H1 (cell line): ENCODE measurements around the gene MIB1. TPM values are rescaled to one million over a fixed set of nuclear protein-coding genes. Genes with fewer than 3 reads are reported as not detected.

Experiments used
- CTCF ChIA-PET: fragments of 300-600 bp; sonication (Branson Sonifier 250); formaldehyde crosslinking; loops from one replicate; lab custom pipeline; 2021; ENCODE audit not compliant: partially characterized antibody; lab: Charles Lee
- POLR2A ChIA-PET: fragments of 300-600 bp; sonication (Branson Sonifier 250); formaldehyde crosslinking; loops from one replicate; lab custom pipeline; 2021; ENCODE audit warnings: inconsistent platforms; ENCODE audit not compliant: partially characterized antibody; lab: Charles Lee
- DNase-seq, 2 experiments: peaks; one replicate each; pipeline versions ENCODE4 v3.0.0 to v3.0.0-alpha.2; 2010 to 2022; ENCODE audit warnings: low spot score in 2 of 2, low read depth in 1 of 2, mixed read lengths in 1 of 2
- FAIRE-seq: peaks from 2 replicates; lab custom pipeline; 2011; peaks lifted over from hg19 to GRCh38; lab: Jason Lieb, UNC
- H2AFZ ChIP-seq: 2 replicates; pipeline ENCODE4 v1.8.1; 2012; ENCODE audit warnings: low read length, inconsistent platforms
- H2AK5ac ChIP-seq: 2 replicates; pipeline ENCODE4 v1.6.1; 2013; ENCODE audit warnings: low read depth, low read length
- H2BK120ac ChIP-seq: replicated peaks from 2 replicates; pipeline ENCODE3; 2013; ENCODE audit warnings: low read depth, low read length, inconsistent platforms
- H2BK12ac ChIP-seq: 2 replicates; pipeline ENCODE4 v1.6.1; 2013; ENCODE audit warnings: low read depth, low read length
- H2BK15ac ChIP-seq: 2 replicates; pipeline ENCODE4 v1.6.1; 2013; ENCODE audit warnings: low read length
- H2BK20ac ChIP-seq: 2 replicates; pipeline ENCODE4 v1.6.1; 2013; ENCODE audit warnings: low read length
- H2BK5ac ChIP-seq: 2 replicates; pipeline ENCODE4 v1.6.1; 2013; ENCODE audit warnings: low read depth, low read length
- H3K14ac ChIP-seq: 2 replicates; pipeline ENCODE4 v1.6.1; 2013; ENCODE audit warnings: inconsistent platforms; ENCODE audit not compliant: insufficient read length
- H3K18ac ChIP-seq: 2 replicates; pipeline ENCODE4 v1.6.1; 2013; ENCODE audit warnings: low read length; ENCODE audit errors: extremely low read depth
- H3K23ac ChIP-seq: 2 replicates; pipeline ENCODE4 v1.6.1; 2013; ENCODE audit warnings: inconsistent platforms; ENCODE audit not compliant: insufficient read length
- H3K23me2 ChIP-seq: 2 replicates; pipeline ENCODE4 v1.6.1; 2013; ENCODE audit warnings: low read depth, low read length
- H3K27ac ChIP-seq: 2 replicates; pipeline ENCODE4 v1.6.1; 2011; ENCODE audit warnings: low read depth, low read length, inconsistent platforms
- H3K27me3 ChIP-seq, 4 experiments: replicated peaks in 1 of 4; 1 replicate in 1 of 4; 2 replicates in 3 of 4; pipeline versions ENCODE4 v1.6.1 to v1.8.1; 2011 to 2013; ENCODE audit warnings: low read length in 3 of 4, mild to moderate bottlenecking in 3 of 4, inconsistent platforms in 2 of 4, mixed read lengths in 2 of 4, moderate library complexity in 1 of 4; ENCODE audit not compliant: control insufficient read depth in 3 of 4, insufficient read depth in 3 of 4; ENCODE audit errors: extremely low read depth in 1 of 4
- H3K36me3 ChIP-seq, 4 experiments: 2 replicates each; pipeline versions ENCODE4 v1.6.1 to v1.8.1; 2011 to 2013; ENCODE audit warnings: mild to moderate bottlenecking in 4 of 4, low read length in 3 of 4, moderate library complexity in 2 of 4, control low read depth in 1 of 4, inconsistent platforms in 1 of 4; ENCODE audit not compliant: insufficient read depth in 4 of 4, control insufficient read depth in 2 of 4
- H3K4ac ChIP-seq: replicated peaks from 2 replicates; pipeline ENCODE3; 2013; ENCODE audit warnings: low read length, low read depth, mixed read lengths, inconsistent platforms; ENCODE audit not compliant: insufficient read length
- H3K4me1 ChIP-seq, 4 experiments: replicated peaks in 1 of 4; 1 replicate in 1 of 4; 2 replicates in 3 of 4; pipeline versions ENCODE4 v1.6.1 to v1.8.1; 2011 to 2013; ENCODE audit warnings: low read length in 3 of 4, inconsistent platforms in 2 of 4, mixed read lengths in 1 of 4; ENCODE audit not compliant: insufficient read depth in 4 of 4, control insufficient read depth in 3 of 4
- H3K4me2 ChIP-seq, 2 experiments: 2 replicates each; pipeline versions ENCODE4 v1.6.1 to v1.8.1; 2011 to 2013; ENCODE audit warnings: low read depth in 2 of 2, low read length in 2 of 2, control low read depth in 1 of 2, inconsistent platforms in 1 of 2, mild to moderate bottlenecking in 1 of 2; ENCODE audit not compliant: insufficient read depth in 1 of 2
- H3K4me3 ChIP-seq, 4 experiments: fragments of 200-600, 300-600 bp in 1 of 4; sonication (generic), shearing (Covaris generic), sonication (Bioruptor Twin) in 1 of 4; 2 replicates each; pipeline versions ENCODE4 v1.5.1 to v1.8.1; 2011 to 2016; ENCODE audit warnings: low read length in 4 of 4, low read depth in 3 of 4, control low read depth in 2 of 4, inconsistent platforms in 2 of 4, mild to moderate bottlenecking in 2 of 4, mixed read lengths in 1 of 4, moderate library complexity in 1 of 4; ENCODE audit not compliant: insufficient read depth in 2 of 4; ENCODE audit errors: extremely low read depth in 1 of 4
- H3K56ac ChIP-seq: replicated peaks from 2 replicates; pipeline ENCODE3; 2013; ENCODE audit warnings: low read depth, mild to moderate bottlenecking, mixed read lengths, low read length, inconsistent platforms; ENCODE audit not compliant: insufficient read length
- H3K79me1 ChIP-seq: 2 replicates; pipeline ENCODE4 v1.6.1; 2013; ENCODE audit warnings: low read depth, low read length, control low read depth
- H3K79me2 ChIP-seq, 2 experiments: 2 replicates each; pipeline versions ENCODE4 v1.6.1 to v1.8.1; 2012 to 2013; ENCODE audit warnings: low read length in 2 of 2, mild to moderate bottlenecking in 2 of 2, inconsistent platforms in 1 of 2; ENCODE audit not compliant: insufficient read depth in 2 of 2, control insufficient read depth in 1 of 2
- H3K9ac ChIP-seq, 4 experiments: replicated peaks in 1 of 4; 1 replicate in 1 of 4; 2 replicates in 3 of 4; pipeline versions ENCODE4 v1.6.1 to v1.8.1; 2011 to 2013; ENCODE audit warnings: low read depth in 3 of 4, low read length in 3 of 4, control low read depth in 2 of 4, mild to moderate bottlenecking in 2 of 4, moderate library complexity in 2 of 4, inconsistent platforms in 1 of 4; ENCODE audit errors: extremely low read depth in 1 of 4
- H3K9me3 ChIP-seq, 2 experiments: 2 replicates each; pipeline versions ENCODE4 v1.6.1 to v1.8.1; 2012 to 2013; ENCODE audit warnings: mild to moderate bottlenecking in 2 of 2, moderate library complexity in 2 of 2, control low read depth in 1 of 2, inconsistent platforms in 1 of 2, low read depth in 1 of 2, low read length in 1 of 2, mixed read lengths in 1 of 2; ENCODE audit not compliant: insufficient read depth in 2 of 2
- H4K20me1 ChIP-seq, 2 experiments: replicated peaks in 1 of 2; 2 replicates each; pipeline versions ENCODE3 to v1.8.1; 2011 to 2013; ENCODE audit warnings: inconsistent platforms in 2 of 2, low read length in 2 of 2, mild to moderate bottlenecking in 1 of 2; ENCODE audit not compliant: insufficient read depth in 2 of 2, control insufficient read depth in 1 of 2
- H4K5ac ChIP-seq: 2 replicates; pipeline ENCODE4 v1.6.1; 2013; ENCODE audit warnings: low read length, low read depth, mixed read lengths, inconsistent platforms; ENCODE audit not compliant: insufficient read length
- H4K8ac ChIP-seq: 2 replicates; pipeline ENCODE4 v1.8.0; 2013; ENCODE audit warnings: mild to moderate bottlenecking, moderate library complexity, low read length, inconsistent platforms; ENCODE audit not compliant: insufficient read depth; ENCODE audit errors: extremely low read depth
- H4K91ac ChIP-seq: replicated peaks from 2 replicates; pipeline ENCODE3; 2013; ENCODE audit warnings: low read length, mixed read lengths, inconsistent platforms; ENCODE audit not compliant: insufficient read length
- CHD1 ChIP-seq: IDR thresholded peaks from 2 replicates; pipeline ENCODE4 v1.6.1; 2012; ENCODE audit warnings: low read depth, low read length, improper control_type of control experiment
- CTBP2 ChIP-seq: IDR thresholded peaks from 2 replicates; pipeline ENCODE4 v1.7.0; 2011; ENCODE audit warnings: borderline replicate concordance, mild to moderate bottlenecking, moderate library complexity, mixed read lengths, low read length; ENCODE audit not compliant: insufficient read depth, insufficient read length
- NANOG ChIP-seq: IDR thresholded peaks from 2 replicates; pipeline ENCODE4 v1.6.1; 2011; ENCODE audit warnings: low read length, low read depth, mild to moderate bottlenecking, inconsistent platforms; ENCODE audit not compliant: insufficient read depth, poor library complexity, severe bottlenecking
- RAD21 ChIP-seq, 2 experiments: IDR thresholded peaks in 1 of 2; conservative IDR thresholded peaks in 1 of 2; 2 replicates each; pipeline ENCODE4 v1.6.1; 2011; ENCODE audit warnings: low read depth in 2 of 2, low read length in 2 of 2, improper control_type of control experiment in 1 of 2, inconsistent platforms in 1 of 2, mild to moderate bottlenecking in 1 of 2, moderate library complexity in 1 of 2
- WGBS, 2 experiments: shearing (Covaris generic) in 1 of 2; methylation state at CpG; one replicate each; pipeline versions ENCODE4 v1.1.6 to v1.1.7; 2013 to 2015; ENCODE audit warnings: low lambda C conversion rate in 2 of 2, mixed read lengths in 2 of 2, inconsistent platforms in 1 of 2, low coverage in 1 of 2, missing lambda C conversion rate in 1 of 2; ENCODE audit not compliant: insufficient replicate concordance in 2 of 2, insufficient coverage in 1 of 2, insufficient read length in 1 of 2; ENCODE audit errors: extremely low coverage in 1 of 2, missing lambda C conversion rate in 1 of 2; 5-methylcytosine and 5-hydroxymethylcytosine counted together
- polyA plus RNA-seq, 7 experiments: library from polyadenylated mRNA; depleted of rRNA in 3 of 7; stranded (reverse) in 5 of 7; unstranded in 2 of 7; fragments of >200 nt in 5 of 7; fragments of 200-250 nt in 2 of 7; gene quantifications; 1 replicate in 5 of 7; 2 replicates in 1 of 7; 4 replicates in 1 of 7; pipeline versions ENCODE4 v1.2.1 to v1.2.3, GENCODE V29; 2011 to 2013; ENCODE audit warnings: missing spikeins in 2 of 7, mixed read lengths in 2 of 7
- total RNA-seq: library from RNA; stranded (reverse); fragmentation: NEBNext Ultra II Directional; extraction: Animal tissue kit (Norgen Biotek cat#: 25700); gene quantifications from 2 replicates; pipeline ENCODE4 v1.2.1, GENCODE V29; 2021

Gene MIB1
- total and polyA plus RNA-seq, 2 of the 8 experiments (the other 6 are each of a cell fraction or from before 2014, with no cell fraction given), result 8.2 to 60.3 TPM

GRCh38 chr18:21820811-21821143 lies 80.2 kb downstream of the MIB1 start:
- Histone ChIP-seq H4K20me1 (no peaks in the 10 kb centered on the region), H4K5ac (no peak overlapping the region), H2BK20ac (no peak overlapping the region), H3K23me2 (no peaks in the 10 kb centered on the region), H2BK120ac (no peak overlapping the region), H3K14ac (no peak overlapping the region), H3K56ac (no peak overlapping the region)
- CTCF ChIA-PET, result interaction anchor here (0.6 to 1.9 kb wide), 9 partner anchors 13 to 331 kb away, joined by 3 to 8 read pairs (median 5); no protein-coding TSS in a partner anchor
- TF ChIP-seq CHD1 (no peak), RAD21 (IDR thresholded peaks at IDR 0.05 in 1 of 2, conservative IDR thresholded peaks at IDR 0.05 in 1 of 2; ENCODE audit: low read depth in 2 of 2, low read length in 2 of 2) (no peak), CTBP2 (no peak), NANOG (no peak)
- TF ChIP-seq, all 59 proteins: peak for 0
- Histone ChIP-seq H3K9me3 (no peaks in the 10 kb centered on the region), H4K8ac (no peak overlapping the region), H3K18ac (no peak overlapping the region), H3K27me3 (no peaks in the 10 kb centered on the region), H3K4me3 (no peak overlapping the region), H3K9ac (no peak overlapping the region), H3K79me2 (no peaks in the 10 kb centered on the region), H2AK5ac (no peak overlapping the region), H3K4ac (no peak overlapping the region), H3K4me2 (no peak overlapping the region), H2BK12ac (no peak overlapping the region), H3K27ac (no peak overlapping the region), H4K91ac (no peak overlapping the region), H2AFZ (no peak overlapping the region), H2BK15ac (no peak overlapping the region), H3K4me1 (no peaks in the 10 kb centered on the region), H3K23ac (no peak overlapping the region), H3K36me3 (peaks cover 0 to 22% (median 11%) of the 10 kb centered on the region in 4 experiments; a peak in 6 of 8 replicates), H3K79me1 (no peaks in the 10 kb centered on the region), H2BK5ac (no peak overlapping the region)
- POLR2A ChIA-PET, result interaction anchor here (1.2 kb wide), 1 partner anchor 80 kb away, joined by 3 read pairs; the partner anchor contains the start of gene MIB1
- WGBS, 2 experiments, result 91% methylated on average over 1 of the region's 1 CpG; no CpG with 5 or more reads in 1 of the 2 experiments
- no peak for DNase-seq
- peak; percentile 24 for FAIRE-seq
